Stimulated activated CD4-positive, alpha-beta T cell treated with anti-CD3 and anti-CD28 coated beads, Interleukin-15, amount 100 ng/mL, for 24 hours (primary cell): ENCODE results near the gene SH3RF2.
"Not testable (repeated sequence)": the region's sequence is repeated elsewhere in the genome, so short reads cannot be mapped to it uniquely, and the experiment has no call there.

Experiments
- DNase-seq: peaks from one replicate; pipeline ENCODE4 v3.0.0-alpha.2; 2020

SH3RF2 gene

GRCh38 chr5:145980259-145980658 is 43.9 kb downstream of the SH3RF2 start:
- DNase-seq = no peak

GRCh38 chr5:145980718-145981117 is 44.3 kb downstream of the SH3RF2 start:
- DNase-seq = no peak

GRCh38 chr5:145981589-145982571 is 45.5 kb downstream of the SH3RF2 start:
- DNase-seq = no peak

GRCh38 chr5:145982572-145983318 is 46.4 kb downstream of the SH3RF2 start:
- DNase-seq = no peak

GRCh38 chr5:145983446-145983845 is 47.1 kb downstream of the SH3RF2 start:
- DNase-seq = no peak

- no peak for DNase-seq
Observed at GRCh38 chr5:145984072-145984471, 47.7 kb downstream of the SH3RF2 start.

GRCh38 chr5:145987856-145988255 is 51.5 kb downstream of the SH3RF2 start:
- no peak for DNase-seq

- DNase-seq = no peak
Observed at GRCh38 chr5:145988993-145989392, 52.6 kb downstream of the SH3RF2 start.

GRCh38 chr5:145989428-145989827 is 53.0 kb downstream of the SH3RF2 start:
- DNase-seq = no peak

- no peak for DNase-seq
Observed at GRCh38 chr5:145990170-145990569, 53.8 kb downstream of the SH3RF2 start.

GRCh38 chr5:145991044-145991575 is 54.7 kb downstream of the SH3RF2 start:
- DNase-seq = no peak

GRCh38 chr5:145993538-145993937 is 57.2 kb downstream of the SH3RF2 start:
- not testable (repeated sequence) for DNase-seq

- no peak for DNase-seq
Observed at GRCh38 chr5:145996135-145996534, 59.8 kb downstream of the SH3RF2 start.

- no peak for DNase-seq
Observed at GRCh38 chr5:145999208-145999607, 62.8 kb downstream of the SH3RF2 start.

- no peak for DNase-seq
Observed at GRCh38 chr5:146000072-146000471, 63.7 kb downstream of the SH3RF2 start.

GRCh38 chr5:146001544-146002190 is 65.3 kb downstream of the SH3RF2 start:
- DNase-seq = no peak

- no peak for DNase-seq
Observed at GRCh38 chr5:146002491-146002890, 66.1 kb downstream of the SH3RF2 start.

GRCh38 chr5:146003852-146004251 is 67.5 kb downstream of the SH3RF2 start:
- DNase-seq = no peak

- DNase-seq = no peak
Observed at GRCh38 chr5:146005264-146005663, 68.9 kb downstream of the SH3RF2 start.

GRCh38 chr5:146005723-146006122 is 69.3 kb downstream of the SH3RF2 start:
- DNase-seq = no peak

GRCh38 chr5:146006470-146007190 is 70.3 kb downstream of the SH3RF2 start:
- no peak for DNase-seq

GRCh38 chr5:146007270-146007669 is 70.9 kb downstream of the SH3RF2 start:
- no peak for DNase-seq
